Ovary (tissue), 3 donors: ENCODE results near the gene EFCAB6.

Experiments
- CTCF ChIP-seq, 3 donors: fragments of 450-650 bp in 2 of 3; fragments of 200-600 bp in 1 of 3; IDR thresholded peaks; one replicate each; pipeline versions ENCODE4 v1.5.1 to v1.8.0; 2016 to 2022; ENCODE audit warnings: antibody characterized with exemption in 3 of 3, mild to moderate bottlenecking in 1 of 3
- POLR2A ChIP-seq: fragments of 450-650 bp; IDR thresholded peaks from one replicate; pipeline ENCODE4 v1.6.1; 2017; ENCODE audit warnings: antibody characterized with exemption, mild to moderate bottlenecking, moderate library complexity
- donor health status: DM: no; HTN: no; CAD: no.

- TF ChIP-seq POLR2A (no peak), CTCF (IDR thresholded peaks at IDR 0.05) (no peak)
Measured at GRCh38 chr22:43821606-43822425, 9.7 kb upstream of the EFCAB6 start.
